K562 (cell line): ENCODE data around the gene HNRNPF. TPM values are rescaled to one million over a fixed set of nuclear protein-coding genes. Genes with fewer than 3 reads are reported as not detected.

Experiments used
- ATAC-seq: fragments of 200-7000 bp; cut with Tn5 transposase; 3 replicates; pipeline ENCODE4 v1.9.1; 2020; ENCODE audit warnings: moderate library complexity
- BruUV-seq: library from RNA; stranded (reverse); fragments of 400-500 nt; replicated peaks from 2 replicates; lab custom pipeline; 2021; lab: Mats Ljungman, UMichigan
- CTCF ChIA-PET: fragments of 300-600 bp; formaldehyde crosslinking; extraction: SDS; loops from one replicate; lab custom pipeline; 2021; ENCODE audit warnings: low intra/inter-chr PET ratio; lab: Yijun Ruan, JAX
- POLR2A ChIA-PET: fragments of 300-600, 350-650 bp; sonication (Branson Sonifier 250); formaldehyde crosslinking; extraction: SDS; loops from one replicate; lab custom pipeline; 2021; ENCODE audit warnings: antibody characterized with exemption, inconsistent platforms; lab: Yijun Ruan, JAX
- DNase-seq, 4 experiments: peaks; one replicate each; pipeline versions ENCODE4 v3.0.0 to v3.0.0-alpha.2; 2011 to 2018; ENCODE audit warnings: low spot score in 3 of 4, mixed read lengths in 3 of 4; ENCODE audit errors: extremely low read depth in 1 of 4
- FAIRE-seq: peaks from 2 replicates; lab custom pipeline; 2011; peaks lifted over from hg19 to GRCh38; lab: Jason Lieb, UNC
- H2AFZ ChIP-seq: 2 replicates; pipeline ENCODE4 v1.6.0; 2011; ENCODE audit warnings: low read depth, low read length, control low read depth, inconsistent platforms
- H3K27ac ChIP-seq: fragments of 200-600 bp; 3 replicates; pipeline ENCODE4 v1.8.0; 2011; ENCODE audit warnings: low read depth, mild to moderate bottlenecking, control low read depth, inconsistent platforms, low read length, moderate library complexity, mixed read lengths; ENCODE audit errors: extremely low read depth
- H3K27me3 ChIP-seq, 2 experiments: fragments of 300-600 bp in 1 of 2; 2 replicates in 1 of 2; 3 replicates in 1 of 2; pipeline versions ENCODE4 v1.6.0 to v1.8.0; 2011; ENCODE audit warnings: inconsistent platforms in 2 of 2, low read length in 2 of 2, mild to moderate bottlenecking in 1 of 2, mixed read lengths in 1 of 2, moderate library complexity in 1 of 2; ENCODE audit not compliant: control insufficient read depth in 2 of 2, insufficient read depth in 2 of 2
- H3K36me3 ChIP-seq: fragments of 300-600 bp; 3 replicates; pipeline ENCODE4 v1.8.0; 2011; ENCODE audit warnings: mild to moderate bottlenecking, low read length, inconsistent platforms; ENCODE audit not compliant: control insufficient read depth, insufficient read depth
- H3K4me1 ChIP-seq, 2 experiments: fragments of 200-600 bp in 1 of 2; replicated peaks in 1 of 2; 2 replicates in 1 of 2; 3 replicates in 1 of 2; pipeline versions ENCODE4 v1.5.1 to v1.8.0; 2011; ENCODE audit warnings: inconsistent platforms in 2 of 2, low read length in 2 of 2, mild to moderate bottlenecking in 1 of 2, mixed read lengths in 1 of 2, moderate library complexity in 1 of 2; ENCODE audit not compliant: control insufficient read depth in 2 of 2, insufficient read depth in 2 of 2
- H3K4me2 ChIP-seq: 2 replicates; pipeline ENCODE4 v1.6.1; 2011; ENCODE audit warnings: low read length, control low read depth, inconsistent platforms, mixed read lengths; ENCODE audit not compliant: insufficient read depth
- H3K4me3 ChIP-seq: fragments of 200-600 bp; sonication (generic), shearing (Covaris generic); 2 replicates; pipeline ENCODE4 v1.5.1; 2016; ENCODE audit warnings: control low read depth, inconsistent platforms
- H3K79me2 ChIP-seq: fragments of 200-600 bp; 3 replicates; pipeline ENCODE4 v1.8.0; 2011; ENCODE audit warnings: low read length, inconsistent platforms; ENCODE audit not compliant: control insufficient read depth, insufficient read depth
- H3K9ac ChIP-seq, 2 experiments: 2 replicates each; pipeline versions ENCODE4 v1.6.0 to v1.6.1; 2011; ENCODE audit warnings: low read depth in 2 of 2, low read length in 2 of 2, control low read depth in 1 of 2, inconsistent platforms in 1 of 2, mild to moderate bottlenecking in 1 of 2, mixed read lengths in 1 of 2; ENCODE audit not compliant: insufficient read depth in 1 of 2
- H3K9me1 ChIP-seq: one replicate; pipeline ENCODE4 v1.6.0; 2011; ENCODE audit warnings: inconsistent platforms, mild to moderate bottlenecking, low read length, moderate library complexity; ENCODE audit not compliant: control insufficient read depth, insufficient read depth
- H3K9me3 ChIP-seq: replicated peaks from 2 replicates; pipeline ENCODE4 v1.5.1; 2011; ENCODE audit warnings: low read depth, low read length, inconsistent platforms; ENCODE audit not compliant: control insufficient read depth, insufficient read depth
- H4K20me1 ChIP-seq: replicated peaks from 2 replicates; pipeline ENCODE4 v1.6.1; 2011; ENCODE audit warnings: low read length, inconsistent platforms, mixed read lengths; ENCODE audit not compliant: control insufficient read depth, insufficient read depth
- CCAR2 ChIP-seq: fragments of 200-400 bp; formaldehyde crosslinking; IDR thresholded peaks from 2 replicates; pipeline ENCODE4 v1.6.1; 2017; ENCODE audit warnings: mild to moderate bottlenecking, low read depth, low read length
- CCNT2 ChIP-seq: IDR thresholded peaks from 2 replicates; pipeline ENCODE4 v1.6.1; 2011; ENCODE audit warnings: borderline replicate concordance, low read depth, mild to moderate bottlenecking, moderate library complexity, mixed read lengths, low read length; ENCODE audit not compliant: insufficient read length; ENCODE audit errors: extremely low read depth
- DNMT1 ChIP-seq: fragments of 450-650 bp; IDR thresholded peaks from 2 replicates; pipeline ENCODE4 v1.6.1; 2016; ENCODE audit warnings: antibody characterized with exemption, mild to moderate bottlenecking
- E2F6 ChIP-seq, 2 experiments: IDR thresholded peaks; 2 replicates each; pipeline ENCODE4 v1.6.1; 2011; ENCODE audit warnings: borderline replicate concordance in 1 of 2, control low read depth in 1 of 2, low read depth in 1 of 2, low read length in 1 of 2, mild to moderate bottlenecking in 1 of 2, mixed read lengths in 1 of 2, moderate library complexity in 1 of 2; ENCODE audit not compliant: insufficient read depth in 1 of 2, insufficient read length in 1 of 2, poor library complexity in 1 of 2, severe bottlenecking in 1 of 2; ENCODE audit errors: extremely low read depth in 1 of 2
- HDAC6 ChIP-seq: IDR thresholded peaks from 2 replicates; pipeline ENCODE4 v1.6.1; 2012; ENCODE audit warnings: low read depth, mild to moderate bottlenecking, control low read depth, inconsistent platforms, low read length, moderate library complexity
- HNRNPLL ChIP-seq: fragments of 200-400 bp; formaldehyde crosslinking; IDR thresholded peaks from 2 replicates; pipeline ENCODE4 v1.6.1; 2017; ENCODE audit warnings: low read length, low read depth, mild to moderate bottlenecking; ENCODE audit not compliant: poor library complexity, severe bottlenecking
- KDM1A ChIP-seq, 2 experiments: fragments of 450-650 bp; IDR thresholded peaks; 2 replicates each; pipeline ENCODE4 v1.6.1; 2016; ENCODE audit warnings: mild to moderate bottlenecking in 2 of 2
- MAFF ChIP-seq: IDR thresholded peaks from 2 replicates; pipeline ENCODE4 v1.6.1; 2012; ENCODE audit warnings: low read length, improper control_type of control experiment
- NR2C1 ChIP-seq, 2 experiments: fragments of 450-650 bp; IDR thresholded peaks; 2 replicates each; pipeline ENCODE4 v1.6.1; 2017; ENCODE audit warnings: mild to moderate bottlenecking in 2 of 2, antibody characterized with exemption in 1 of 2, inconsistent platforms in 1 of 2, missing compliant biosample characterization in 1 of 2, missing genetic modification characterization in 1 of 2
- SAFB2 ChIP-seq: fragments of 200-400 bp; formaldehyde crosslinking; IDR thresholded peaks from 2 replicates; pipeline ENCODE4 v1.6.1; 2018; ENCODE audit warnings: borderline replicate concordance, low read length, low read depth, moderate library complexity; ENCODE audit not compliant: severe bottlenecking
- SAP30 ChIP-seq: fragments of 200-600 bp; sonication (generic); IDR thresholded peaks from 2 replicates; pipeline ENCODE4 v1.6.1; 2012; ENCODE audit warnings: borderline replicate concordance, low read depth, mild to moderate bottlenecking, moderate library complexity, low read length, control low read depth, inconsistent platforms; ENCODE audit not compliant: insufficient read depth, poor library complexity, severe bottlenecking
- SMARCE1 ChIP-seq: fragments of 450-650 bp; IDR thresholded peaks from 2 replicates; pipeline ENCODE4 v1.7.1; 2016; ENCODE audit warnings: mild to moderate bottlenecking
- TBP ChIP-seq: optimal IDR thresholded peaks from 2 replicates; pipeline ENCODE3; 2011; ENCODE audit warnings: low read depth, low read length, improper control_type of control experiment
- WGBS: fragments of 100-300 bp; shearing (Covaris generic); methylation state at CpG from one replicate; pipeline ENCODE4 v1.1.6; 2016; ENCODE audit warnings: low coverage, mixed read lengths; ENCODE audit not compliant: insufficient coverage; ENCODE audit errors: missing lambda C conversion rate; 5-methylcytosine and 5-hydroxymethylcytosine counted together
- in situ Hi-C: fragments of 300-500 bp; cut with MboI; formaldehyde crosslinking; loops from 4 replicates; pipeline ENCODE4 v1.15.0; 2018; ENCODE audit warnings: inconsistent platforms, mixed read lengths
- intact Hi-C: fragments of 100-400 bp; cut with micrococcal nuclease; formaldehyde crosslinking; loops from 2 replicates; pipeline ENCODE4 v1.14.2; 2022
- polyA plus RNA-seq, 8 experiments: library from polyadenylated mRNA; depleted of rRNA in 4 of 8; stranded (reverse) in 5 of 8; unstranded in 3 of 8; fragments of >200 nt; fragmentation: Nextera tagmentation in 2 of 8; fragmentation: Illumina TruSeq in 1 of 8; extraction: Ambion mirVana in 2 of 8; extraction: Trizol in 1 of 8; gene quantifications; 2 replicates each; pipeline versions ENCODE4 v1.2.1 to v1.2.3, GENCODE V29; 2011 to 2014; ENCODE audit warnings: inconsistent platforms in 1 of 8, missing spikeins in 1 of 8
- total RNA-seq, 7 experiments: library from RNA; depleted of rRNA in 6 of 7; stranded (reverse); fragments of >200 nt in 6 of 7; fragmentation: Illumina TruSeq in 2 of 7; extraction: Trizol in 2 of 7; gene quantifications; 2 replicates each; pipeline versions ENCODE4 v1.2.1 to v1.2.3, GENCODE V29; 2011 to 2021; ENCODE audit warnings: low replicate concordance in 1 of 7

HNRNPF gene
- total and polyA plus RNA-seq, 9 of the 15 experiments (the other 6 are each of a cell fraction or from before 2014, with no cell fraction given), result 192 to 489 (median 416) TPM

- TF ChIP-seq E2F6 (IDR thresholded peaks at IDR 0.05; ENCODE audit: borderline replicate concordance in 1 of 2, extremely low read depth in 1 of 2, insufficient read depth in 1 of 2, insufficient read length in 1 of 2, low read depth in 1 of 2, low read length in 1 of 2, poor library complexity in 1 of 2, severe bottlenecking in 1 of 2), result peak; percentile 98 to 99
- no peak for TF ChIP-seq NR2C1 (IDR thresholded peaks at IDR 0.05)
- peak; percentile 64 for TF ChIP-seq NR2C1 (tag; IDR thresholded peaks at IDR 0.05)
- peak; percentile 62 for TF ChIP-seq TBP
- no peak for TF ChIP-seq HDAC6
- TF ChIP-seq SAP30, result peak; percentile 93
- peak; percentile 82 for TF ChIP-seq HNRNPLL
Measured at GRCh38 chr10:43408710-43409384, at the start of gene HNRNPF (continued).

- POLR2A ChIA-PET, result interaction anchor here (0.6 to 1.3 kb wide), 4 partner anchors 28 to 254 kb away, joined by 3 to 7 read pairs (median 3); no protein-coding TSS in a partner anchor
- CTCF ChIA-PET, result interaction anchor here (0.6 to 0.7 kb wide), 2 partner anchors 165 to 253 kb away, joined by 3 to 4 read pairs; no protein-coding TSS in a partner anchor
- Histone ChIP-seq H3K4me1 (peaks cover 11 to 22% of the 10 kb centered on the region in 2 experiments; a peak in 4 of 5 replicates), H3K4me3 (no peak overlapping the region), H3K27me3 (no peaks in the 10 kb centered on the region), H3K79me2 (peaks cover 14% of the 10 kb centered on the region), H3K36me3 (no peaks in the 10 kb centered on the region), H3K9me3 (no peaks in the 10 kb centered on the region), H3K9me1 (no peaks in the 10 kb centered on the region), H3K9ac (no peak overlapping the region), H4K20me1 (no peaks in the 10 kb centered on the region), H3K27ac (no peak overlapping the region), H2AFZ (no peak overlapping the region), H3K4me2 (no peak overlapping the region)
- DNase-seq, result no peak
- in situ Hi-C loops, result no loop called here
- TF ChIP-seq CCNT2 (no peak), MAFF (no peak), SMARCE1 (no peak), KDM1A (IDR thresholded peaks at IDR 0.05) (0 out of 4 replicates have a peak, but pooled peaks of 1 of the 2 experiments have one; percentile 19), SAFB2 (no peak), DNMT1 (no peak), CCAR2 (no peak)
- FAIRE-seq, result no peak
- intact Hi-C loops, result no loop called here
- 46% methylated on average over 3 of the region's 3 CpGs for WGBS
- BruUV-seq, result no TSS peak
- ATAC-seq, result no peak
Measured at GRCh38 chr10:43458227-43458626, 49.2 kb upstream of the HNRNPF start.
